Activated T-cell treated with anti-CD3 and anti-CD28 coated beads for 24 hours (primary cell): Measurements from ENCODE around the gene AGR3.
"Not testable (repeated sequence)": the region's sequence is repeated elsewhere in the genome, so short reads cannot be mapped to it uniquely, and the experiment has no call there.

Experiments
- DNase-seq: peaks from one replicate; pipeline ENCODE4 v3.0.0-alpha.2; 2020; ENCODE audit warnings: low read depth

The AGR3 gene

GRCh38 chr7:16891338-16891737, 9.6 kb upstream of the AGR3 start:
- DNase-seq: no peak

- DNase-seq: no peak
Observed at GRCh38 chr7:16889851-16890415, 8.2 kb upstream of the AGR3 start.

- DNase-seq: no peak
Observed at GRCh38 chr7:16889305-16889704, 7.5 kb upstream of the AGR3 start.

- DNase-seq: no peak
Observed at GRCh38 chr7:16883918-16884317, 2.1 kb upstream of the AGR3 start.

- no peak for DNase-seq
Observed at GRCh38 chr7:16880554-16880953, 1.2 kb downstream of the AGR3 start.

GRCh38 chr7:16879181-16879580, 2.6 kb downstream of the AGR3 start:
- no peak for DNase-seq

- DNase-seq: no peak
Observed at GRCh38 chr7:16875861-16876260, 5.9 kb downstream of the AGR3 start.

- no peak for DNase-seq
Observed at GRCh38 chr7:16874066-16874465, 7.7 kb downstream of the AGR3 start.

GRCh38 chr7:16867328-16867727, 14.5 kb downstream of the AGR3 start:
- no peak for DNase-seq

- DNase-seq: not testable (repeated sequence)
Observed at GRCh38 chr7:16853189-16853588, 28.6 kb downstream of the AGR3 start.

GRCh38 chr7:16851829-16852228, 30.0 kb downstream of the AGR3 start:
- no peak for DNase-seq

GRCh38 chr7:16850614-16851466, 30.9 kb downstream of the AGR3 start:
- DNase-seq: no peak

- no peak for DNase-seq
Observed at GRCh38 chr7:16849296-16850148, 32.3 kb downstream of the AGR3 start.

- DNase-seq: no peak
Observed at GRCh38 chr7:16847381-16847860, 34.4 kb downstream of the AGR3 start.

- DNase-seq: no peak
Observed at GRCh38 chr7:16846601-16847165, 35.1 kb downstream of the AGR3 start.

- no peak for DNase-seq
Observed at GRCh38 chr7:16845746-16846145, 36.0 kb downstream of the AGR3 start.

- no peak for DNase-seq
Observed at GRCh38 chr7:16841681-16842080, 40.1 kb downstream of the AGR3 start.

- no peak for DNase-seq
Observed at GRCh38 chr7:16840094-16840493, 41.7 kb downstream of the AGR3 start.

- DNase-seq: no peak
Observed at GRCh38 chr7:16839646-16840045, 42.1 kb downstream of the AGR3 start.

- DNase-seq: no peak
Observed at GRCh38 chr7:16838891-16839290, 42.9 kb downstream of the AGR3 start.

- no peak for DNase-seq
Observed at GRCh38 chr7:16838386-16838785, 43.4 kb downstream of the AGR3 start.

GRCh38 chr7:16836481-16836880, 45.3 kb downstream of the AGR3 start:
- DNase-seq: no peak
